IPS-NIHi7 (cell line): ENCODE results near the gene PLCE1.

Experiments used
- DNase-seq: peaks from one replicate; pipeline ENCODE4 v3.0.0; 2012; ENCODE audit warnings: mixed read lengths; ENCODE audit errors: extremely low spot score

The PLCE1 gene

GRCh38 chr10:93994438-93994801 lies 689 bp downstream of the PLCE1 start:
- DNase-seq, result no peak

DNA sequence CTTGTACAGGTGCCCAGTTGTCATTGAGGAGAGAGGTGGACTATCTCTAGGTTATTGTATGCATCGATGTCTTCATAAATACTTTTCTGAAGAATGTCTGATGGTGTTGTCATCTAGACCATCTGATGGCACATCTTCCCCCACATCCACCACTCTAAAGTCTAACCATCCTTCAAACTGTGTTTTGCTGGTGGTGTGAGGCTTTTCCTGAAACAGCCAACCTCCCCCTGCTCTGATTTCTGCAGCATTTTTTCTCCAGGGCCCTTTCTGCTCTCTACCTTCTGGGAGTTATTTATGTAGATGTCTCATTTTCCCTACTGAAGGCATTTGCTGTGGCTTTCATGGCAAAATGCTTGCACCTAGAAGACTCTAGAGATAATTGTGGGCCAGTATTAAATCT lies 1.5 kb downstream of the PLCE1 start:
- DNase-seq, result no peak

- DNase-seq, result no peak
These were observed 2.0 kb downstream of the PLCE1 start for GRCh38 chr10:93995598-93996271.

GRCh38 chr10:93996551-93996950 lies 2.8 kb downstream of the PLCE1 start:
- no peak for DNase-seq

DNA sequence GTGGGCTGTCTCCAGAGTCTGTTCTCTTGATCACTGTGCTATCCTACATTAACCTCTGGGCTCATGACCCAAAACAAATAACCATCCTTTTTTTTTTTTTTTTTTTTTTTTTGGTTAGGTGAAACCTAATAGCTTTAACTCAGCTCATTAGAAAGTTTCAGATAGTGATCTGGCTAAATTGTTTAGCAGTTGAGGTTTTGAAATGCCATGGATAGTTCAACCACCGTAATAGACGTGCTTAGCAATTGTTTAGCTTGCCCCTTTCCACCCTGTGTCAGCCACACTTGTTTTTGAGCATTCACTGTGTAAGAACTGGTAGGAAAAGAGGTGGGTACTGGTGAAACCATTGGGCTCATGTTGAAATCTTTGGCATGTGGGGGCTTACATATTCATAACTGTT lies 3.8 kb downstream of the PLCE1 start:
- DNase-seq, result no peak

GRCh38 chr10:93999401-93999851 lies 5.7 kb downstream of the PLCE1 start:
- DNase-seq, result peak; percentile 40

DNA sequence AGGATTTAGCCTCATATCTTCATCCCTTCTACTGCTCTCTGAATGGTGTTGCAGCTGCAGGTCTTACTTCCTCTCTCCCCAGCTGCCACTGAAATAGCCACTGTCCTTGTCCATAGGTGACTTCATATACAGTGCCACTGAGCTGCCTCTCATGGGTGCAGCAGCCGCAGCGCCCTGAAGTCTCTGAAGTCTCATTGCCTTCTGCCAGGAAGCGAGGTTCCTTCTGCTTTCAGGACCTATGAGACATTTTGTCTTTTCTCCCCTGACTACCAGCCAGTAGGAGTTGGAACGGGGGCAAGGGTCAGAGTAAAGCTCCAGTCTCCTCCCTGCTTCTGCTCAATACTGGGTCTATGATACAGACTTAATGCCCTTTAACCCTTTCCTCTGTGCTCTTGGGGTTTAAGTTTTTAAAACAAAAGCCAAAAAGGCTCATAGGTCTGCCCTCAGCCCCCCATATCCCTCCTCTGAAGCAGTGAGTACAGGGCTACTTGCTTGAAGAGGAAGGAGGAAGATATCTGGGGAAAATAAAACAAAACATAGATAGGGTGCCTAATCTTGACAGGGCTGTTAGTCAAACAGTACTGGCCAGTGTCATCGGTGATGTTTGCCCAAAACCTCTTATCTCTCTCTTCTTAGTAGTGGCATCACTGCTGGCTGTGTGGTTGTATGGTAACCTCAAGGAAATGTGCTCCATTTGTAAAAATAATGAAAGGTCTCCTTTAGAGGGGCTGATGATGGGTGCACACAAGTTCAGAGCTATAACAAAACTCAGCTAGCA lies 7.1 kb downstream of the PLCE1 start:
- no peak for DNase-seq

- no peak for DNase-seq
These were observed 7.7 kb downstream of the PLCE1 start for GRCh38 chr10:94001416-94001810.

DNA sequence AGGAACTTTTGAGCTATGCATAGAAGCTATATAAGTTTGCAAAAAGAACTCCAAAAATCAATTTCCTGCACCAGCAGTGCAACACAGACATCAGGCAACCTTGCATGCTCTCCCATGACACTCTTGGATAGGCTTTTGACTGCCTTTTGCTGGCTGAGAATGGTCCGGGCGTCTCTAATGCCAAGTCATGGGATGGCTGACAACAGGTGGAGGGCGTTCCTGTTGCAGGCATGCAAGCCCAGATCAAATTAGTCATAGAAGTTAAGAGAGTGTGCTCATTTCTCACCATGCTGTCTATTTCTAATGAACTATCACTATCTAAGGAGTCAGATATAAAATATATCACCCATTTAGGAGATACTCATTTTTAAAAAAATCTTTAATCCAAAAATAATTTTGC lies 8.4 kb downstream of the PLCE1 start:
- DNase-seq, result no peak

DNA sequence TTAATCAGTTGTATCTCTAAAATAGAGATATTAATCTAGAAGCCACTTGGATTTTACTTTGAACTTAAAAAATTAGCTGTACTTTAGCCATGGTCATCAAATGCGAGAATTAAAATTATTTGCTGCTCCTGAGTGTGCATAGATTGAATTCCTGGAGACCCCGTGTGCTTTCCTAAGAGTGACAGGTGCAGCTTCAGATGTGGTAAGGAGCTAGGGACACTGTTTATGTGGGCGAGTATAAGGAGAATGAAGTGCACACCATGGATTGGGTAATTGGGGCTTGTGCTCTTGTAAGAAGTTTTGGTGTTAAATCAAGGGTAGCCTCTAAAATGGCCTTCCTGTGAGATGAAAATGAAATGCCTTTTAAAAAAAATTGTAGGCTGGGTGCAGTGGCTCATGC lies 9.8 kb downstream of the PLCE1 start:
- no peak for DNase-seq

DNA sequence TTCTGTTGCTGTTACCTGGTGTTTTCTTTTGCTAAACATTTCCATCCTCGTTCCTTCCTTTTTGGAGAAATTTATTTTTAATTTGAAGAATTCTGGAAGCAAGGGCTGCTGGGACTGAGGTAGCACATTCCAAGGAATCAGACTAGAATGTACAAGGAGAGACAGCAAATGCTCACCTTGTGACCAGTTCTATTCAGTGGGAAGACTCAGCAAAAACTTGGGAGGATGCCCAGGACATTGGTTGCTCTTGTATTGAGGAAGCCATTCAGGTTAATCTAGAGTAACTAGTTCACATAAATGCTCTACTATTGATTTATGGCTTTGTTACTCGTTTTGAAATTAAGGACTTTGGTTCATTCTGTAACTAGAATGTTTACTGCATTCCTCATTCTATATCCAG lies 11.3 kb downstream of the PLCE1 start:
- no peak for DNase-seq

- peak; percentile 65 for DNase-seq
These were observed 13.1 kb downstream of the PLCE1 start for GRCh38 chr10:94006591-94007550.

DNA sequence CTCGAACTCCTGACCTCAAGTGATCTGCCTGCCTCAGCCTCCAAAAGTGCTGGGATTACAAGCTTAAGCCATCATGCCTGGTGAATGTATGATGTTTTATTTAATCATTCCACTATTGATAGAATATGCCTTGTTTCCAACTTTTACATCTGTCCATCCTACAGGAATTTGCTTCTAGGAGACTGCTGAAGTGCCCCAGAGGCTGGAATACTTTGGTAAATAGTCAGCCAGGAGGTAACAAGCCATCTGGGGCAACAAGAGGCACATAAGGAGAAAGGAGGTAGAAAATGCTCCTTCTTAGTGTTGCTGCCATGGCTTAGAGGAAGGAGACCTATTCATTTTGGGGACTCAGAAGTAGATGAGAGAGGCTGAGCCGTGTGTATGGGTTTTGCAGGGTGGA lies 14.8 kb downstream of the PLCE1 start:
- no peak for DNase-seq

GRCh38 chr10:94010116-94010515 lies 16.4 kb downstream of the PLCE1 start:
- no peak for DNase-seq

DNA sequence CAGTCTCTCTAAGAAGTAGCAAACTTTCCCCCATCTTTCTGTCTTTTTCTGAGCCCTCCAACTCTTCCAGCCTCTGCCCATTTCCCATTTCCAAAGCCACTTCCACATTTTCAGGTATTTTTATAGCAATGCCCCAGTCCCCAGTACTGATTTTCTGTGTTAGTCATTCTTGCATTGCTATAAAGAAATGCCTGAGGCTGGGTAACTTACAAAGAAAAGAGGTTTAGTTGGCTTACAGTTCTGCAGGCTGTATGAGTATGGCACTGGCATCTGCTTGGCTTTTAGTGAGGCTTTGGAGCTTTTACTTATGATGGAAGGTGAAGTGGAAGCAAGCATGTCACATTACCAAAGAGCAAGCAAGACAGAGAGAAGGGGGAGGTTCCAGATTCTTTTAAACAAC lies 17.2 kb downstream of the PLCE1 start:
- DNase-seq, result no peak

GRCh38 chr10:94011296-94011695 lies 17.6 kb downstream of the PLCE1 start:
- DNase-seq, result no peak

- no peak for DNase-seq
These were observed 19.1 kb downstream of the PLCE1 start for GRCh38 chr10:94012834-94013233.

GRCh38 chr10:94013331-94013760 lies 19.6 kb downstream of the PLCE1 start:
- DNase-seq, result no peak

DNA sequence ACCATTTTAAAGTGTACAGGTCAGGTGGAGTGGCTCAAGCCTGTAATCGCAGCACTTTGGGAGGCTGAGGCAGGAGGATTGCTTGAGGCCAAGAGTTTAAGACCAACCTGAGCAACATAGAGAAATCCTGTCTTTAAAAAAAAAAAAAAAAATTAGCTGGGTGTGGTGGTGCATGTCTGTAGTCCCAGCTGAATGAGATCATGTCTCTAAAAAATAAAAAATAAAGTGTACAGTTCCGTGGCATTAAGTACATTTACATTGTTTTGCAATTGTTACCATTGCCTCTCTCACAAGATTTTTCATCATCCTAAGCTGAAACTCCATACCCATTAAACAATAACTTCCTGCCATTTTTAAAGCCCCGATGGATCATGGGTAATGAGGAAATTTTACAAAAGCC lies 20.6 kb downstream of the PLCE1 start:
- no peak for DNase-seq

DNA sequence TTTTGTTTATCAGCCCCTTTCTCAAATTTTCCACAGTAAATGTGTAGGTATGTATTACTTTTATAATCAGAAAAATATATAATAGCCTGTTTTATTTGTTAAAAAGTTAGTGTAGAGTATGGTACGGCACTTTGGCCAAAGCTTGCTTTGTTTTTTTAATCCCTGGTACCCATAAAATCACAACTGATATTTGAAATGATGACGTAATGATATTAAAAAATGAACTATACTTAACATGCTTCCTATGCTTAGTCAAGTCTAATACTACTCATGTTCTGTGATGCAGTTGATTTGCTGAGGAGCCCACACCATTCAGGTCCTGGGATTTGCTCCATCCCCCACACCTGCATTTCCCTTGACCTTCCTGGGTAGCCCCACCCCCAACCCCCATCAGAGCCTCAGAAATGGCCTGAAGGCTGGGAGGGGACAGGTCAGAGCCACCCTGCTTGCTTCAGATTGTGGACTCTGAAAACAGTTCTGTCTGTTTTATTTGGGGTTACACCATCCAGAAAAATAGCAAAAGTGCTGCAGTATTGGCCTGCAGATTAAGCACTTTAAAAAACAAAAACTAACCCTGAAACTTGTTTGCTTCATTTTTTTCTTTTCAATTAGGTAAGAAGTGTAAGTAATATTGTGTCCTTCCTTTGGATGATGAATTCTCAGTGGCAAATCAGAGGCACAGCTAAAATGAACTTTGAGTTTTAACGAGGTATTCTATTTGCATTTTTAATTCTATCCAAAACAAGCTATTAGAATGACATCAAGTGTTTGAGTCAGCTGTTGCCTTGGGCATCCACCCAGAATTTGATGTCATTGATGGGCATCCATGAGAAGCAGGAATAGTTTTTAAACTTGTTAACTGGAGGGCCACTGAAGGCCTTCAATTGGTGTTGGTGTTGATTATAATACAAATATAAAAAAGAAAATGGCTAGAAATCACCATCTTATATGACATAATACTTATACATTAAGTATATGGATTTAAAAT lies 23.3 kb downstream of the PLCE1 start:
- DNase-seq, result peak; percentile 52

DNA sequence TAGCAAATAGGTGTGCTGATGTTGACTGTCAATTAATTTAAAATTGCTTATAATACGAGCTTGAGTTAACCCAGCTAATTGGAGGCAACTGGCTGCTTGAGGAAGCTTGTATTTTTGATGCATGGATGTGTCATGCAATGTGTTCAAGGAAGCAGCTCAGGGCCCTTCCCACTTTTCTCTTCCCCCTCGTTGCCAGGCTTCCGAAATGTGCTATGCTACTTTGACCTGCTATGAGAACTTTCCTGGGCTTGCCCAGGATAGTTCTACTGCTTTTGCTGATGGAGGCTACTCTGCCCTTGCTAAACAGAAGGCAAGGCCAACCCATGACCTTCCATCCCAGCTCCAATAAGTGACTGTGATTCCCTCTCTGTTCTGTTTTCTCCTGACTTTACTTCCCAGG lies 24.4 kb downstream of the PLCE1 start:
- DNase-seq, result no peak
